T-helper 22 cell (primary cell): ENCODE results near the gene CISD3.
"Not testable (repeated sequence)": the region's sequence is repeated elsewhere in the genome, so short reads cannot be mapped to it uniquely, and the experiment has no call there.

Experiments
- DNase-seq: peaks from one replicate; pipeline ENCODE4 v3.0.0-alpha.2; 2020; ENCODE audit warnings: low read depth

CISD3 gene

GRCh38 chr17:38707678-38708351 is 22.3 kb upstream of the CISD3 start:
- no peak for DNase-seq

GRCh38 chr17:38709104-38709820 is 20.9 kb upstream of the CISD3 start:
- no peak for DNase-seq

GRCh38 chr17:38709864-38710603 is 20.1 kb upstream of the CISD3 start:
- no peak for DNase-seq

DNA sequence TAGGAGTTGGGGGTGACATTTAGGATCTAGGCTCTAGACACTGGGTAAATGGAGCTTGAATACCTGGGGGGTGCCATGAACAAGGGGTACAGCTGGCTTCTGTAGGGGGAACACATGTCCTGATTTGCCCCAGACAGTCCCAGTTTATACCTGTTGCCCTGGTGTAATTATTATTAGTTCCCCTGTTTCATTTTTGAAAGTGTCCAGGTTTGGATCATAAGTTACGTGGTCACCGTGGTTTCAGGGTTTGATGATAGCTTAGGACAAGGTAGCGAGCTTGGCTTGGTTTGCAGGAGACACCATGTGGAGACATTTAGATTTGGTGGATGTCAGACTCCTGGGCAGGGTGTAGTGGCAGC is 19.6 kb upstream of the CISD3 start:
- no peak for DNase-seq

DNA sequence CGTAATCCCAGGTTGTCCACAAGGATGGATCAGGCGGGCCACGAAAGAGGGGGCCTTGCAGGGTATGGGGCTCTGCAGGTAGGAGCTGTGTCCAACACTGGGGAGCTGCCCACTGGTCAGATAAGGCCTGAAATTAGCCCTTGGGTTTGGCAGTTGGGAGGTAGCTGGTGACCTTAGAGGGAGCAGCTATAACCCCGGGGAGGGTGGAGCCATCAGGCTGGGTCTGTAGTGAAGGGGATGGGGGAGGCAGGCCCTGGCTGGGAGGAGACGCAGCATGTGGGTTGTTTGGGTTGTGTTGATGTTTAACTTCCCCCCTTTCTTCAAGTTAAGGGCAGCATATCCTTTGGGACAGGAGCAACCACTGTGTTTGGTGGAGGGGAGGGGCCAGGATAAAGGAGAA is 19.2 kb upstream of the CISD3 start:
- DNase-seq: no peak

- DNase-seq: no peak
These were observed 18.2 kb upstream of the CISD3 start for GRCh38 chr17:38711792-38712571.

DNA sequence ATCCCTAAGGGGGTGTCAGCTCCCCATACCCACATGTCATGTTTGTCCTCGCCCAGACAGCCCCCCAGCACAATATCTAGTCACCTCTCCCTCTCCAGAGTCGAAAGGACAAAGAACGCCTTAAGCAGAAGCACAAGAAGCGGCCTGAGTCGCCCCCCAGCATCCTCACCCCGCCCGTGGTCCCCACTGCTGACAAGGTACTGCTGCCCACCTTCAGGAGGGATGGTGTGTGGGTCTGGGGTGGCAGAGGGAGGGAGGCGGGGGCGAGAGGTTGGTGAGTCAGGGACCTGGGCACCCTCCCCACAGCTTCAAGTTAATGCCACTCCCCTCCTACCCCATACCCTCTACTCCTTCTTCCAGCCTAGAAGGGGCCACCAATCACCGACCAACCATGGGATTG is 17.5 kb upstream of the CISD3 start:
- no peak for DNase-seq

GRCh38 chr17:38713456-38714075 is 16.6 kb upstream of the CISD3 start:
- DNase-seq: no peak

DNA sequence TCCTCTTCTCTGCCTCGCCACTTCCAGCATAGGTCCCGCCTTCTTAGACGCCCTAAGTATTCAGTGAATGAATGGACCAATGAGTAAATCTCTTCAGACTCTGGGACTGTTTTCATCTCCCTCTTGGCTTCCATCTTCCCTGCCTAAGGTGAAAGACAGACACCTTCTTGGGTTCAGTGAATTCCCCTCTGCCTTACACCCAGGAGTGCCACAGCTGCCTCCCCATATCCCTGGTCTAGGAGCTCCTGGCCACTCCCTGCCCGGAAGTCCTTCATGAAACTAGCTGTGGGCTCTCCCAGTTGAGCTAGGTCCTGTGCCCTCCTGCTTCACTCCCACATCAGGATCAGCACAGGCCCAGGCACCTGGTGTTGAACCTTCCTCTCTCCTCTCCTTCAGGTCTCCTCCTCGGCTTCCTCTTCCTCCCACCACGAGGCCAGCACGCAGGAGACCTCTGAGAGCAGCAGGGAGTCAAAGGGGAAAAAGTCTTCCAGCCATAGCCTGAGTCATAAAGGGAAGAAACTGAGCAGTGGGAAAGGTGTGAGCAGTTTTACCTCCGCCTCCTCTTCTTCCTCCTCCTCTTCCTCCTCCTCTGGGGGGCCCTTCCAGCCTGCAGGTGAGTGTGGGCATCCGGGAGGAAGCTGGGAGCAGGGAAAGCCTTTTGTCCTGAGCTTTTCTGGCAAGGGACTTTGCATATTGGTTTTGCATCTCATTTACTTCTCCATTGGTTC is 14.8 kb upstream of the CISD3 start:
- DNase-seq: no peak

DNA sequence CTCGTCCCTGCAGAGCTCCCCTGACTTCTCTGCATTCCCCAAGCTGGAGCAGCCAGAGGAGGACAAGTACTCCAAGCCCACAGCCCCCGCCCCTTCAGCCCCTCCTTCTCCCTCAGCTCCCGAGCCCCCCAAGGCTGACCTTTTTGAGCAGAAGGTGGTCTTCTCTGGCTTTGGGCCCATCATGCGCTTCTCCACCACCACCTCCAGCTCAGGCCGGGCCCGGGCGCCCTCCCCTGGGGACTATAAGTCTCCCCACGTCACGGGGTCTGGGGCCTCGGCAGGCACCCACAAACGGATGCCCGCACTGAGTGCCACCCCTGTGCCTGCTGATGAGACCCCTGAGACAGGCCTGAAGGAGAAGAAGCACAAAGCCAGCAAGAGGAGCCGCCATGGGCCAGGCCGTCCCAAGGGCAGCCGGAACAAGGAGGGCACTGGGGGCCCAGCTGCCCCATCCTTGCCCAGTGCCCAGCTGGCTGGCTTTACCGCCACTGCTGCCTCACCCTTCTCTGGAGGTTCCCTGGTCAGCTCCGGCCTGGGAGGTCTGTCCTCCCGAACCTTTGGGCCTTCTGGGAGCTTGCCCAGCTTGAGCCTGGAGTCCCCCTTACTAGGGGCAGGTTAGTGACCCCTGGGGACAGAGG is 13.7 kb upstream of the CISD3 start:
- DNase-seq: no peak

GRCh38 chr17:38717139-38717745 is 12.9 kb upstream of the CISD3 start:
- no peak for DNase-seq

GRCh38 chr17:38719289-38719942 is 10.7 kb upstream of the CISD3 start:
- no peak for DNase-seq

DNA sequence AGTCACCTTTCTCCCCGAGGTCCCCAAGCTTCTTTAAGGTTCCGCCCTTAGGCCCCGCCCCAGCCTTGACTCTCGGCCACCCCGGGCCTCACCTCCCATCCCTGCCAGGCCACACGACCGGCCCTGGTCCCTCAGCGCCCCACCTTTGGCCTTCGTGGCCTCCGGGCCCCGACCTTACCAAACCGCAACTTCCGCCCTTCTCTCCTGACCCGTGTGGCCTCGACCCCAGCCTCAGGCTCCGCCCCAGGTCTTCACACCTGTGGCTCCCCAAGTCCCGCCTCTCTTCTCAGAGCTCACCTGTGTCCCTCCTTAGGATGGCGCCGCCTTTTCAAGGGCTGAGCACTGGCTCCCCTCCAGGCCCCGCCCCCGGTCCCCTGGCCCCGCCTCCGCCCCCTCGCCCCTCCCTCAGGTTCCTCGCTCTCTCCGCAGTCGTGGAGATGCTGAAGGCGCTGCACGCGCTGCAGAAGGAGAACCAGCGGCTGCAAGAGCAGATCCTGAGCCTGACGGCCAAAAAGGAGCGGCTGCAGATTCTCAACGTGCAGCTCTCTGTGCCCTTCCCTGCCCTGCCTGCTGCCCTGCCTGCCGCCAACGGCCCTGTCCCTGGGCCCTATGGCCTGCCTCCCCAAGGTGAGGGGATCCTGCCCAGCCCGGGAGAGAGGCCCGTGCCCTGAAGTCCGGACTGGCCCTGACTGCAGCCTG is 10.0 kb upstream of the CISD3 start:
- DNase-seq: no peak

DNA sequence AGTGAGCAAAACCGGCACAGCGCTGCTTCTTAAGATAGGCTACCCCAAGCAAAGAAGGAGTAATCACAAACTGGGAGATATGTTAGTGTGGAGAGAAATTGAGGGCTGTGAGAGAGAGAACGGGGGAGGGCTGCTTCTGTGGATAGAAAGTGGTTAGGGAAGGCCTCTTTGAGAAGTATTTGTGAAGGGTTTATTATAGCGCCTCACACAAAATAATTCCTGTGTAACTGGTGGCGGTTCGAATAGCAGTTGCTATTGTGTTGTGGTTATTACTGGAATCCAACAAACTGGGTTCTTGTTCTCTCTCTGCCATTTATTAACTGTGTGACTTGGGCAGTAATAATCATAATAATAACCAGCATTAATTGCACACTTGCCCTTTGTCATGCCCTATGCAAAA is 9.2 kb upstream of the CISD3 start:
- no peak for DNase-seq

DNA sequence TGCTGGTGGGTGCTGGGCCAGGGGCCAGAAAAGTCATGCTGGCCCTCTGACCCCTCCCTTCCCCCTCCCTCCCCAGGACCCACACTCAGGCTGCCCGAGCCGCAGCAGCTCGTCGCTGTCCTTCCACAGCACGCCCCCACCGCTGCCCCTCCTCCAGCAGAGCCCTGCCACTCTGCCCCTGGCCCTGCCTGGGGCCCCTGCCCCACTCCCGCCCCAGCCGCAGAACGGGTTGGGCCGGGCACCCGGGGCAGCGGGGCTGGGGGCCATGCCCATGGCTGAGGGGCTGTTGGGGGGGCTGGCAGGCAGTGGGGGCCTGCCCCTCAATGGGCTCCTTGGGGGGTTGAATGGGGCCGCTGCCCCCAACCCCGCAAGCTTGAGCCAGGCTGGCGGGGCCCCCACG is 8.3 kb upstream of the CISD3 start:
- DNase-seq: no peak

- DNase-seq: no peak
These were observed 5.7 kb upstream of the CISD3 start for GRCh38 chr17:38724337-38724988.

DNA sequence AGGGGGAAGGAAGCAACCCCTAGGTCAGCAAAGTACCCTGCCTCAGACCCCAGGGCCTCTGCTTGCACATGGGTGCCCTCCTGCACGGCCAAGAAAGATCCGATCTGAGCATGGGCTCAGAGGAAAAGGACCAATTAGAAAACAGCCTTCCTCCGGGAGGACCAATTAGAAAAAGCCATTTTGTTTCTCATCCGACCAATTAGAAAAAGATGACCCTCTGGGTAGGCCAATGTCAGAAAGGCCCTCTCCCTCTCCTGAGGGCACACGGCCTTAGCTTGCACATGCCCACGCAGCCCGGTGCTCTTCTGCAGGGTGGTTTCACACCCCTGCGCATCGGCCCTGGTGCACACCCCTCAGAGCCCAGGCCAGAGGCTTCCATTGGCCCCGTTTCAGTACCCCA is 5.1 kb upstream of the CISD3 start:
- DNase-seq: no peak

DNA sequence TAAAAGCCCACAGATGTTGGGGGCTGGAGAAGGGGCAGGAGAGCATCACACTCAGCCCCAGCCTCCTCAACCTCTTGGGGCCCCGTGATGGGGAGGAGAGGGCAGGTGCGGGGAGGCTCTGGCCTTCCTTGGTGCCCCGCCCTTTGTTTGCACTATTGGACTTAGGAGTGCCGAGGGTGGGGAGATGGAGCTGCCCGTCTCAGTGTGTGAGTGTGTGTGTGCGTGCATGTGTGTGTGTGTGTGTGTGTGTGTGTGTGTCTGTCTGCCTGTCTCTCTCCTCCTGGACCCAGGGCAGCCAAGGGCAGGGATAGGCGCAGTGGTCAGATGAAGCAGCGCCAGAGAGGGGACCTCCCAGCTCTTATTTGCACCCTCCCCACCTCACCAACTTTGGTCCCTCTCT is 4.0 kb upstream of the CISD3 start:
- not testable (repeated sequence) for DNase-seq

DNA sequence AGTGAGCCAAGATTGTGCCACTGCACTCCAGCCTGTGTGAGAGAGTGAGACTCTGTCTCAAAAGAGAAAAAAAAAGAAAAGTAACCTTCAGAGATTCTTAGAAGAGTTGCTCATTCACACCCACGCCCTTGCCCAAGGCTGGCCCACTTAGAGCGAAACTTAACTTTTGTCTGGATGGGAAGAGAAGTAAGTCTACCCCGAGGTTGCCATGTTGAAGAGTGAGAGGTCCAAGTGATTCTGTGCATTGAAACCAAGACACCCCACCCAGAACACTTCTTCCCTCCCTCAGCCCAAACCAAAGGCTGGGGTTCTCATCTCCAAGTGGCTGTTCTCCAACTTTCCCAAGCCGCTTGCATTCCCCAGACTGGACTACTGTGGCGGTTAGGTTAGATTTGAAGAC is 2.4 kb upstream of the CISD3 start:
- DNase-seq: no peak
